RWPE2 (cell line): ENCODE measurements around the gene THPO.

ENCODE experiments used
- ATAC-seq: fragments of 200-7000 bp; cut with Tn5 transposase; 3 replicates; pipeline ENCODE4 v1.9.1; 2021; ENCODE audit warnings: low read depth
- DNase-seq: peaks from one replicate; pipeline ENCODE4 v3.0.0-alpha.2; 2020; ENCODE audit warnings: low spot score
- H3K27ac ChIP-seq: fragments of 450-650 bp; 2 replicates; pipeline ENCODE4 v1.5.1; 2017; ENCODE audit warnings: mild to moderate bottlenecking; ENCODE audit not compliant: poor library complexity, severe bottlenecking
- H3K27me3 ChIP-seq: fragments of 250-450 bp; sonication (Bioruptor Pico); 2 replicates; pipeline ENCODE4 v1.5.1; 2021; ENCODE audit warnings: mild to moderate bottlenecking, moderate library complexity; ENCODE audit not compliant: insufficient read depth, poor library complexity, severe bottlenecking
- H3K36me3 ChIP-seq: fragments of 250-450 bp; sonication (Bioruptor Pico); 2 replicates; pipeline ENCODE4 v1.5.1; 2020; ENCODE audit warnings: low read depth, mild to moderate bottlenecking, moderate library complexity
- H3K4me1 ChIP-seq: fragments of 250-450 bp; sonication (Bioruptor Pico); 2 replicates; pipeline ENCODE4 v1.5.1; 2021; ENCODE audit warnings: mild to moderate bottlenecking, moderate library complexity; ENCODE audit not compliant: insufficient read depth, poor library complexity, severe bottlenecking
- H3K4me3 ChIP-seq: fragments of 250-450 bp; sonication (Bioruptor Pico); 2 replicates; pipeline ENCODE4 v1.5.1; 2021; ENCODE audit warnings: mild to moderate bottlenecking, moderate library complexity; ENCODE audit not compliant: severe bottlenecking
- H3K9me3 ChIP-seq: fragments of 250-450 bp; sonication (Bioruptor Pico); 2 replicates; pipeline ENCODE4 v1.5.1; 2021; ENCODE audit warnings: mild to moderate bottlenecking, moderate library complexity; ENCODE audit not compliant: severe bottlenecking
- CTCF ChIP-seq: fragments of 450-650 bp; IDR thresholded peaks from one replicate; pipeline ENCODE4 v1.5.1; 2017; ENCODE audit warnings: mild to moderate bottlenecking, moderate library complexity; ENCODE audit not compliant: poor library complexity, severe bottlenecking

THPO gene

DNA sequence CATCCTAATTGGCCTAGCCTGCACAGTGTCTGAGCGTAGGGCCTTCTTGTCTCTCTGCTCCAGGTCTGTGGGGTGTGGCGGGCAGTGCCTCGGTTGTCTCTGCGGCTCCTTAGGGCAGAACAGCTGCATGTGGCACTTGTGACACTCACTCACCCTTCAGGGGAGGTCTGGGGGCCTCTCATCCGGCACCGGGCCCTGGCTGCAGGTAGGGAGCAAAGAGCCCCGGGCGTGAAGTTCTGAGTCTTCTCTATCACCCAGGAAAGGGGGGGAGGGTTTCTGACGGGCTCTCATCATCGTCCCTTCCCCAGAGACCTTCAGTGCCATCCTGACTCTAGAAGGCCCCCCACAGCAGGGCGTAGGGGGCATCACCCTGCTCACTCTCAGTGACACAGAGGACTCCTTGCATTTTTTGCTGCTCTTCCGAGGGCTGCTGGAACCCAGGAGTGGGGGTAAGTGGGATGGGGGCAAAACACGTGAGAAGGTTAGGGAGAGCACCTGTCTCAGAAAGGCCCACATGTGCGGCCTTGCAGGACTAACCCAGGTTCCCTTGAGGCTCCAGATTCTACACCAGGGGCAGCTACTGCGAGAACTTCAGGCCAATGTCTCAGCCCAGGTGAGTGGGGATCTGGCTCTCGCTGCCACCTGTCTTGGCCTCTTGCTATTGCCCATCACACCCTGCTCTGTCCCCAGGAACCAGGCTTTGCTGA lies 4.5 kb upstream of the THPO start:
- Histone ChIP-seq H3K4me3 (no peak overlapping the region), H3K4me1 (no peaks in the 10 kb centered on the region), H3K27ac (no peak overlapping the region), H3K36me3 (no peaks in the 10 kb centered on the region), H3K27me3 (peaks cover 36% of the 10 kb centered on the region), H3K9me3 (no peaks in the 10 kb centered on the region)
- no peak for TF ChIP-seq CTCF
- DNase-seq (no peak), ATAC-seq (no peak)

- Histone ChIP-seq H3K4me1 (no peaks in the 10 kb centered on the region), H3K27me3 (peaks cover 36% of the 10 kb centered on the region), H3K4me3 (no peak overlapping the region), H3K9me3 (no peaks in the 10 kb centered on the region), H3K36me3 (no peaks in the 10 kb centered on the region), H3K27ac (no peak overlapping the region)
- ATAC-seq (no peak), DNase-seq (no peak)
- TF ChIP-seq CTCF: no peak
Measured at GRCh38 chr3:184381261-184382224, 3.5 kb upstream of the THPO start.

GRCh38 chr3:184380627-184381260 lies 2.7 kb upstream of the THPO start:
- Histone ChIP-seq H3K9me3 (no peaks in the 10 kb centered on the region), H3K27ac (no peak overlapping the region), H3K4me3 (peak overlapping the region; percentile 37), H3K36me3 (no peaks in the 10 kb centered on the region), H3K27me3 (peaks cover 39% of the 10 kb centered on the region), H3K4me1 (no peaks in the 10 kb centered on the region)
- ATAC-seq (0 out of 3 replicates have a peak, but pooled peaks have one; percentile 7), DNase-seq (no peak)
- no peak for TF ChIP-seq CTCF

- no peak for TF ChIP-seq CTCF
- ATAC-seq (peak; percentile 37; the same call in 2 of the 3 replicates), DNase-seq (no peak)
- H3K9me3 ChIP-seq: no peaks in the 10 kb centered on the region
- H3K27me3 ChIP-seq: peaks cover 42% of the 10 kb centered on the region
- H3K27ac ChIP-seq: no peak overlapping the region
- H3K36me3 ChIP-seq: no peaks in the 10 kb centered on the region
- no peaks in the 10 kb centered on the region for H3K4me1 ChIP-seq
- H3K4me3 ChIP-seq: peak overlapping the region; percentile 37
Measured at GRCh38 chr3:184380185-184380626, 2.2 kb upstream of the THPO start.
